Activated CD8-positive, alpha-beta memory T cell treated with anti-CD3 and anti-CD28 coated beads for 1 hour (primary cell): Measurements from ENCODE around the gene TSPAN11.
"Not testable (repeated sequence)": the region's sequence is repeated elsewhere in the genome, so short reads cannot be mapped to it uniquely, and the experiment has no call there.

ENCODE experiments used
- DNase-seq, 2 donors: peaks; one replicate each; pipeline ENCODE4 v3.0.0-alpha.2; 2020; ENCODE audit warnings: low read depth in 1 of 2; ENCODE audit errors: extremely low read depth in 1 of 2

TSPAN11 gene, protein sequence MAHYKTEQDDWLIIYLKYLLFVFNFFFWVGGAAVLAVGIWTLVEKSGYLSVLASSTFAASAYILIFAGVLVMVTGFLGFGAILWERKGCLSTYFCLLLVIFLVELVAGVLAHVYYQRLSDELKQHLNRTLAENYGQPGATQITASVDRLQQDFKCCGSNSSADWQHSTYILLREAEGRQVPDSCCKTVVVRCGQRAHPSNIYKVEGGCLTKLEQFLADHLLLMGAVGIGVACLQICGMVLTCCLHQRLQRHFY

DNA sequence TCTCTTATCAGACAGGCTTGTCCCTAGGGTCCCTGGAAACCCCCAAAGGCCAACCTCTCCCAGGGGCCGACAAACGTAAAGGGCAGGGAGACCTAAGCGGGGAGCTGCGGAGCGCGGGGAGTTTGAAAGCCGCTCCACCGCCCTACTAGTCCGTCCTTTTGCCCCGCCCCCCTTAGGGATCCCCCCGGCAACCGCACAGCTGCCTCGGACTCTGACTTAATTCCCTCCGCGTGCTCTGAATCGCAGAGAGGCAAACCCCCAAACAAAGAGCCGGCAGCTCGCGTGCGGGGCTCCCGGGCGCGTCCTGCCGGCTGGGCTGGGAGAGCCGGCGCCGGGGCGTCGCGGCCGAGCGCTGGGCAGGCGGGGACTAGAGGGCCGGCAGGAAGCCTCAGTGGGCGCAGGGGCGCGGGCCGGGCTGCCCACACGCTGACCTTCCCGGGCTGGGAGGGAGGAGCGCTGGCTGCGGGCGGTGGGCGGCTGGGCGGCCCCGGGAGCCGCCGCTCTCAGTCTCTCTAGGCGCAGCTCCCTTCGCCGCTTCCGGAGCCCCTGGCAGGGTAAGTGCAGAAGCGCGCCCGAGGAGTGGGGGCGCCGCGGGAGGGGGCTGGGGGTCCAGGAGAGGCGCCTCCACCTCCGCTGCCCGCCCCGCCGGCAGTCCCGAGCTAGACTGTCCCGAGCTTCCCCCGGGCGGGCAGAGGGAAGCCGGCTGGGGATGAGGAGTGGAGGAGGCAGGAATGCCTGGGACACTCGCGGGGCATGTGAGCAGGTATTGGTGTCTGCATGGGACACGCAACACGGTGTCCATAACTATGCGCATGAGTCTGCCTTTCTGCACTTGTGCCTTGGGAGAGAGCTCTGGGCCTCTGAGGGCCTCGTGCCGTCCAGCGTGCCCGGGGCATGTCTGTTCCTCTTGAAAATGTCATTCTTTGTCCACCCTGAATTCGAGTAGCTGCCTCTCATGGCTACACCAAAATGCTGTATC is at the start of gene TSPAN11:
TSPAN11 (plus strand) TSS at position 506 of the 979 bp plus-strand sequence. CDS start 27,244 bp downstream, outside the sequence.
- DNase-seq = no peak

DNA sequence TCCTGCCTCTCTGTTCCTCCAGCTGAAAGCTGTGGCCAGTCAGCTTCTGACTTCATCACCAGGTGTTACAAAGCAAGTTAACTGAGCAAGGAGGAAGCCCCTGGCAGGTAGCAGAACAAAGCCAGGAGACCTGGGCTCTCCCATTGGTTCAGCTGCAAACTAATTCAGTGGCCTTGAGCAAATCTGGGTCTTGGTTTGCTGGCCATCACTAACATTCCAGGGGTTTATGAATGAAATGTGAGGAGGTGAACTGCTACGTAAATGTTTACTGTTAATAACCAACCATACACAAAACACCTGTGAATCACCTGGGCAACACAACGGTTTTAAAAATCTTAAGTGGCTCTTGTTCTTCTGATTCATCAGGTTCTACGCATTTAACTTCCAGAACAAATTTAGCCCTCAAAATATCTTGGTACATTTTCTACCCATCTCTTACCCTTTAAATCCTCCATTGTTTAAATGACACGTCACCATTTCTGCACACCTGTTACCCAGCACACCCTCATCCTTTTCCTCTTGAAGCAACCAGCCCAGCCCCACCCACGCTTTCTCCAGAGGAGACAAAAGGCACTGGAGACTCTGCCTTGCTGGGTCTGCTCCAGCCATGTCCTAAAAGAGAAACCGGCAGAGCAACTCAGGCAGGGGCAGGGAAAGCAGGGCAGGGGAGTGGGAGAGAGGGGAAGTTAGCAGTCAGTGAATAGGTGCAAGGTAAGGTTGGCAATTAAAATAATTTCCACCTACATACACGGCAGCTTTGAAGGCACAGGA is 49.3 kb upstream of the TSPAN11 start:
- DNase-seq = no peak

DNA sequence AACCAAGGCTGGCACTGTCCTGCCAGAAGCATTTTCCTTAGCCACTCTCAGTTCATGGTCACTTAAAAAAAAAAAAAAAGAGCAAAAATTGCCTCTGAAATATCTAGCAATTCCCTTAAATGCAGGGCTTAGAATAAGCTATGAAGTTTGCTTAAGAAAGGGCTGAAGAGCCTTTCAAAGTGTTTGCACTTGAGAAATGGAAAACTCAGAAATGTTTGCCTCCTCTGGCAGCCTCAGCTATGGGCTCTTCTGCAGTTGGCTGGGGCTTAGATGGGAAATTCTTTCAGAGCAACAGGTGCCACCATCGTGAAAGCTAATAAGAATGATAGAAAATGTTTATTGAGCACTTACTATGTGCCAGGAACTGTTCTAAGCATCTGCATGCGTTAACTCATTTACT is 48.5 kb upstream of the TSPAN11 start:
- DNase-seq = no peak

DNA sequence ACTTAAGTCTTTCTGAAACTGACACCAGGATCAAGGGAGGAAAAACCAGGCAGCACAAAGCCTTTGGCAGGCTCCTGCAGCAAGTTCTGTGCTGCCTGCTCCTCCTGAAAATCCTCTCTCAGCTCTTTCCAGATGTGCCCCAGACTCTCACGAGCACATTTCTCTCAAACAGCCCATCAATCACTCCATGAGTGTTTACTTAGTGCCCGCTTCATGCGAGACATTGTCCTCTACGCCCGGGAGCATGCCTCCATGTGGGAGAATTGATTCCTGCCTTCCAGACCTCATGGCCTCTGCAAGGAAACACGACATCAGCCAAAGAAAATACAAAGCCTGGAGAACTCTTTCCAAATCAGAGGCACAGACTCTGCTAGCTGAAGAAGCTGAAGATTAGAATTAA is 46.5 kb upstream of the TSPAN11 start:
- no peak for DNase-seq

DNA sequence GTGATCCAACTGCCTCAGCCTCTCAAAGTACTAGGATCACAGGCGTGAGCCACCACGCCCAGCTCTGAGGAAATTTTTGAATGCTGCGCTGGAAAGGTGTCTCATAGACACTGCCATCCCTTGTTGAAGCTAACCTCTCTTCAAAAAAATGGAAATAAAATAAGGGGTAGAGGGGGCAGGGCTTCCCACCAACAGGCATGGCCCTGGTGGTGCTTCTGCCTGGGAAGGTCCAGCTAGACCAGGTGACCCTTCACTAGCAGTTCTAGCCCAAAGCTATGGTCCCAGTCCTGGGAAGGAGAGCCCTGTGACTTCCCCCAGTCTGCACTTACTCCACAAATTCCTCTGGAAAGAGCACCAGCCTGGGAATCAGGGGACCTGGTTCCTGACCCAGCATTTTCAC is 45.7 kb upstream of the TSPAN11 start:
- DNase-seq = no peak

DNA sequence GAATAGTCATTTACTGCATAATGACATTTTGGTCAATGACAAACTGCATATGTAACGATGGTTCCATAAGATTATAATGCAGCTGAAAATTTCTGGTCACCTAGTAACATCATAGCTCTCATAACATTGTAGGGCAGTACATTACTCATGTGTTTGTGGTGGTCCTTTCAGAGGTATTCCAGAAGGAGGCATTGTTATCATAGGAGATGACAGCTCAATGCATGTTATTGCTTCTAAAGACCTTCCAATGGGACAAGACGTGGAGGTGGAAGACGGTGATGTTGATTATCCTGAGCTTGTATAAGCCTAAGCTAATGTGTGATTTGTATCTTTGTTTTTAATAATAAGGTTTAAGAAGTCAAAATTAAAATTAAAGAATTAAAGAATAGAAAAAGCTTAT is 43.8 kb upstream of the TSPAN11 start:
- DNase-seq = no peak

DNA sequence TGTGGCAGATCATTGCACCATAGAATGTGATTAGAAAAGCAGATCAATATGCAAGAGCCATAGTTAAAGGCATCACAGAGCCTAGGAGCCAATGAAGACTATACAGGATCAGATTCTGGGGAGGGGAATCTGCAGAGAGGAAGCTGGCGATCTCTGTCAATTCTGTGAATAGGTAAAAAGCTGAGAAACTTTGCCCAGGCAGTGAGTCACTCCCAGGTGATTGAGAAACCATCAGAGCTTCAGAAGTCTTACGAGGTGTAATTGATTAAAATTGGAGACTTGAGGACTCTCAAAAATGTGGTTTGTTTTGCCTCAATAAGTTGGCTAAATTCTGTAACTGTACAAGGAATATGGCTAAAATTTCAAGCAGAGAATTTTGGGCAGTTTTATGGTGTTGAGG is 41.7 kb upstream of the TSPAN11 start:
- DNase-seq = no peak

DNA sequence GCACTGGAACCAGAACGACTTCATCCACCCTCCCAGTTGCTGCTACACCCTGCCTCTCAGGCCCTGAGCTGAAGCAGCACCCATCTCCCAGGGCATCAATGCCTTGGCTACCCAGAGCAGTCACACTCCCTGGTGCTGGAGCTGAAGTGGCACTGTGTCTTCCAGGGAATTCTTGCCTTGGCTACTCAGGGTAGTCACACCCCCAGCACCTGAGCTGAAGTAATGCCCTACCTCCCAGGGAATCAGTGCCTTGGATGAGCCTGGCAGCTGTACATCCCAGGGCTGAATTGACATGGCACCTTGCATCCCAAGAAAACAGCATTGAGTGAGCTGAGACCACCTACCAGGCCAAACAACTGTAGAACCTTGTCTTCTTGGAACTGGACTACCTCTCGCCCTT is 41.2 kb upstream of the TSPAN11 start:
- DNase-seq = no peak

DNA sequence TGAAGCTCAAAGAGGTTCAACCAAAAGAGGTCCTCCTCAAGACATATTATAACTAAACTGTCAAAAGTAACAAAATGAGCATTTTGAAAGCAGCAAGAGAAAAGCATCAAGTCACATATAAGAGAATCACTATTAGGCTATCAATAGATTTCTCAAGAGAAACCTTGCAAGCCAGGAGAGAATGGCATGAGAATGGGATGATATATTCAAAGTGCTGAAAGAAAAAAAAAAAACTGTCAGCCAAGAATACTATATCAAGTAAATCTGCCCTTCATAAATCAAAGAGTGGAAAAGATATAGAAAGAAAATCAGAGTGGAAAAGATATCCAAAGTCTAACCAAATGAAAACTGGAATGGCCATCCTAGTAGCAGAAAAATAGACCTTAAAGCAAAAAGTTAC is 39.3 kb upstream of the TSPAN11 start:
- no peak for DNase-seq

DNA sequence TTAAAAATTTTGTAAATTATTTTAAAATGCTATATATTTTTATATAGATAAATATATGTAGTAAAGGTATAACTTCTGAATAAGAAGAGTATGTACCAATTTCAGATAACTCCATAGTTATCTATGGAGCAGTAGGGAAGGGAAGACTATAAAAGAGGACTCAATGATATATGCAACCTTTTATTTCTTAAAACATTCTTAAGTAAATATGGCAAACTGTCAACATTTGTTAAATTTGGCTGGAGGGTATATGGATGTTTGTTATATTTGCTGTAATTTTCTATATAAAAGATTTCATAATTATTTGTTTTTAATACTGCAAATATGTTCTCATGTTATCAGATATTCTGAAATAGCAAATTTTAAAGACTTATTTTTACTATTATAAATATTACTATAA is 38.3 kb upstream of the TSPAN11 start:
- no peak for DNase-seq

DNA sequence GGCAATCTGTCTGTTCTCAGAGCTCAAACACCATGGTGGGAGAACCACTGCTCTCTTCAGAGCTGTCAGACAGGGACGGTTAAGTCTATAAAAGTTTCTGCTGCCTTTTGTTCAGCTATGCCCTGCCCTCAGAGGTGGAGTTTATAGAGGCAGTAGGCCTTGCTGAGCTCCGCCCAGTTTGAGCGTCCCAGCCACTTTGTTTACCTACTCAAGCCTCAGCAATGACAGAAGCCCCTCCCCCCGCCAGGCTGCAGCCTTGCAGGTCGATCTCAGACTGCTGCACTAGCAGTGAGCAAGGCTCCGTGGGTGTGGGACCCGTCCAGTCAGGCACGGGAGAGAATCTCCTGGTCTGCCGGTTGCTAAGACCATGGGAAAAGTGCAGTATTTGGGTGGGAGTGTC is 32.0 kb upstream of the TSPAN11 start:
- not testable (repeated sequence) for DNase-seq

DNA sequence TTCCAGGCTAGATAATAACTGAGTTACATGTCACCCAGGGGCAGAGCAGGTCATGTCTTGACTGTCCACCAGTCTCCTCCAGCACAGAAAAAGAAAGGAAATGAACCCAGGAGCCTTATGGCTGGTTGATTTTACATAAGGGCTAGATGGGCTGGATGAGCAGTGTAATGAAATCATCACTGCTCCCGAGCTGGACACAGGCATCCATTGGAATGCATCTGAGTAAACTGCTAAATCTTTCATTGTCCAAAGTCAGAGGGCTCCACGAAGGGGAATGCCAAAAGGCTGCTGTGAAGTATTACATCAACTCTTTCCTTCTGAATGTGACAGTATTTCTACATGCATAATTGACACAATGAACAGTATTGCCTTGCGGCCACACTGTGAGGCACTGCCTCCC is 30.1 kb upstream of the TSPAN11 start:
- DNase-seq = no peak

DNA sequence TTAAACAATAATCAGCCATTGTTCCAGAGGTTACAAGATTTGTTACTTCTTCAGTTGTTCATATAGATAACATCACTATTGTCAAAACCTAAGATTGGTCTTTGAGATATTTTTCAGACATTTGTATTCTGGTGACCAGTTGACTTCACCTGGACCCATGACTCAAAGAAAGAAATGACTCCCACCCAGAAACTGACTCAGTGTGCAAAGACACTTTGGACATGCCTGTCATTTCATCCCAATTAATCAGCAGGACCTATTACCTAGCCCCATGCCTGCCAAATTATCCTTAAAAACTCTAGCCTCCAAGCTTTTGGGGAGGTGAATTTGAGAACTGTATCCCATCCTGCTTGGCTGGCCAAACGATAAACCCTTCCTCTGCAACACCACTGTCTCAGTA is 27.7 kb upstream of the TSPAN11 start:
- DNase-seq = no peak

DNA sequence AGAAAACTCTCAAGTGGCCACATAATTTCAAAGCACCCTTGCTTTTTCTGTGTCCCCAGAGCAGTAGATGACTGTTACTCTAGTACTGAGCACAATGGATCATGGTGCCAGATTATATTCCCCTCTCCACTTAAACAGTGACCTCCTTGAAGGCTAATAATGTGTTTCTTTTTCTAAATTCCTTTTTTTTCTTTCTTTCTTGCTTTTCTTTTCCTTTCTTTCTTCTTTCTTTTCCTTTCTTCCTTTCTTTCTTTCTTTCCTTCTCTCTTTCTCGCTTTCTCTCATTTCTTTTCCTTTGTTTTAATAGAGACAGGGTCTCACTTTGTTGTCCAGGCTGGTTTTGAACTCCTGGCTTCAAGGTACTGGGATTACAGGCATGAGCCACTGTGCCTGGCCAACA is 26.2 kb upstream of the TSPAN11 start:
- DNase-seq = no peak

DNA sequence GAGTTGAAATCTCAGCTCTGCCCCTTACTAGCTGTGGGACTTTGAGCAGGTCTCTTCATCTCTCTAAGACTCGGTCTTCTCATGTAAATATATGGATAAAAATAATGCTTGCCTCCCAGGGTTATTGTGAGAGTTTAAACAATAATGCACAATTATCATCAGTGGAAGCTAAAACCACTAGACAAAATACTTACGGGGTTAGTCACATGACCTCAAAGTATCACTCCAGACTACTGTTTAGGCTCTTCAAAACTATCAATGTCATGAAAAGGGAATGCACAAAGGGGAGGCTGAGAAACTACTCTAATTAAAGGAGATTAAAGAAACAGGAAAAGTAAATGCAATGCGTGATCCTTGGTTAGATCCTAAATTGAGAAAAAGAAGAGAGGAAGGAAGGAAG is 24.5 kb upstream of the TSPAN11 start:
- no peak for DNase-seq

DNA sequence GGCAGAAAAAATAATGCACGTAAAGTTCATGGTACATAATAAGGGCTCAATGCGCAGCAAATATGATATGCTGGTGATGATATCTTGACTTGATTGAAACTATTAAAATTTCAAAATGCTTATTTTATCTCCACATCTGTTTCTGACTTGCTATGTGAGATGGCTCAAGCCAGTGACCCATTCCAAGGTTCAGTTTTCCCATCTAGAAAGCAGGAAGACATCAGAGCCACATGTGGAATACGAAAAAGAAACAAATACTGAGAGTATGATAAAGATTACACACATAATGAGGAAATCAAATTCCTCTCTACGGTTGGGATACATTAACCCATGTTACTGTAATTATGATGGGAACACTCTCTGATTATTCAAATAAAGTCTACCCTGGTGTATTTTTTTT is 24.0 kb upstream of the TSPAN11 start:
- no peak for DNase-seq

DNA sequence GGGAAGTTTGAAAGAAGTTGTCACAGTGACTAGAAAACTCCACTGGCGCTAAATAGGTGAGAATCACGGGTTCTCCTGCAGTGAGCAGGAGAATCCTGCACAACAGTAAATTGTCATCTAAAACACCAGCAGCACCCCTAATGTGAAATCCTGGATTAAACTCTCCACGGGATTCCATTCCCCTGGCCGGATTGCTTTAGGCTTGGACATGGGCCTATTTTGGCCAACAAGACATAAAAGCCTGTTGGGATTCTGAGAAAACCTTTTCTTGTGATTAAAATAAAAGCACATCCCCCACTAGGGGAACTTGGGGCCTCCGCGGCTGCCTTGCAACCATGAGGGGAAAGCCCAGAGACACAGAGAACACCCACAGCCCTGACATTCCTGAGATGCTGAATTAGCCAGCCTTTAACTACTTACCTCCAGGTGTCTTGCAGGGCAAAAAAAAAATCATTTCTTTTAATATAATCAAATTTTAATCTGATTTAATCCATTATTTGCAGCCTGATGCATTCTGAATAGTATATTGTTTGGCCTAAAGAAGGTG is 21.0 kb upstream of the TSPAN11 start:
- DNase-seq = no peak

DNA sequence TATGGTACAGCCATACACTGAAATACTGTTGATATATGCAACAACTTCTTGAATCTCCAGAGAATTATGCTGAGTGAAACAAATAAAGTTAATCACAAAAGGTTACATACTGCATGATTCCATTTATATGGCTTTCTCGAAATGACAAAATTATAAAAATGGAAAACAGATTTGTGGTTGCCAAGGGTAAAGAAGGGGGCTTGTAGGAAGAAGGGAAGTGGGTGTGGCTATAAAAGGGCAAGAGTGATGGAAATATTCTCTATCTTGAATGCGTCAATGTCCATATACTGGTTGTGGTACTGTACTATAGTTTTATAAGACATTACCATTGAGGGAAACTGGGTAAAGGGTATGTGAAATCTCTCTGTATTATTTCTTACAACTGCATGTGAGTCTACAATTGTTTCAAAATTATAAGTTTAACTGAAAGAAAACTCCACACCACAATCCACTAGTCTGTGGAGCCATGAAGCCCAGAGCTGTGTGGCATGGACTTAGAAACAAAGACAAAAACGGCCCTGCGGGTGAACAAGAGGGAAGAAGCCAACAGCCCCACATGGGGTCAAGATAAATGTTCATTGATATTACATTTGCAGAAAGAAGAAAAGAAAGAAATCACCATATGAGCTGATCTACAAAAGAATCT is 18.3 kb upstream of the TSPAN11 start:
- DNase-seq = no peak

DNA sequence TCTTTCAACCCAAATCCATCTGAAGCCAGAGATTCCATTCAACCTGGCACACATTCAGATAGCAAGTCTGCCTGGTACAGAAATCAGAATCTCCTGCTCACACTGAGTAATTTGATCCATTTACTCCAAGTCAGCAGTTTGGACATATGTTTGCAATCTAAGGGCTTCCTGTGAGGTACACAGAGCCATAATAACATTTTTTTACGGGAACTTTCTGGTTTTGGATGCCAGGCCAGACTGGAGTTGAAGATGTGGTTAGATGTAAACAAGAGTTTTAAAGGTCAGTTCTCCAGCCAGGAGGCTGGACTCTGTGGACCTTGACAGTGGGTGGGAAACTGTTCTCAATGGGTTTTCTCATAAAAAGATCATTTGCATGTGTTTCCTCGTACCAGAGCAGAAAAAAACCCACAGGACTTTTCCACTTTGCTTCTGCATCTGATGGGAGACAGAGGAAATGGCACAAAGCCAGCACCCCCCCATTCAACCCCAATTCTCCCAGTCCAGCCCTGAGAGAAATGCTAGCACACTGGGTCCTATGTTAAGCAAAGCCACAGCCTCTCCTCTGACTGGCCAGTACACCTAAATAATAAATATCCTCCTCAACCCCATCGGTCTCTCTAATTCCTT is 17.7 kb upstream of the TSPAN11 start:
- DNase-seq = no peak

DNA sequence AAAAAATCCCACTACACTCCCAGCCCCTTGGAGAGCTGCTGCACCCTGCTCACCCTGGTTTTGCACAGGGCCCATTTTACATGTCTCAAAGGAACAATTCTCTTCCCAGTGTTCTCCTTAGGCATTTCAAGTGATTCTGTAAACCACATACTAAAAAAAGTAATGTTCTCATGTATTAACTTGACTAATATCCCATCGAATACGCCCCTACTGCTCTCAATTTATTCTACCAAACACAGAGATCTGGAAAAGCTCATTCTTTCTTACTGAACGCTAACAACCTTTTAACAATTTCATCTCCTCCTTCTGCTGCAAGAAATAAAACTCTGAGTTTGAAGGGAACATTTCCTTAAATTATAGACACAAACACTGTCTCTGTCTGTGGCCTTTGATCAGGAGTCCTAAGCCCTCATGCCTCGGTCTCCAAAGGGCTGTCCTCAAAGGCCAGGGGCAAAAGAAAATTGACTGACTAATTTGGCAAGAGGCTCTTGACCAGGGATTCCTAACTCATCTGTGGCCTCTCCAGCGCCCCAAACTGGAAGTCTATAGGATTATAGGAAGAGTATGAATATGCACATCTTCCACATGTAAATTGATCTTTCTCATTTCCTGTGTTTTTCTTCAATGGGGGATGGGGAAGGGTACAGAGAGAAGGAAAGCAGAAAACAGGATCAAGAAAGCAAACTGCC is 17.1 kb upstream of the TSPAN11 start:
- DNase-seq = no peak
